K562 (cell line): ENCODE results near the gene MAP2K3. TPM values are rescaled to one million over a fixed set of nuclear protein-coding genes. Genes with fewer than 3 reads are reported as not detected.

Experiments used
- ATAC-seq: fragments of 200-7000 bp; cut with Tn5 transposase; 3 replicates; pipeline ENCODE4 v1.9.1; 2020; ENCODE audit warnings: moderate library complexity
- BruUV-seq: library from RNA; stranded (reverse); fragments of 400-500 nt; replicated peaks from 2 replicates; lab custom pipeline; 2021; lab: Mats Ljungman, UMichigan
- CTCF ChIA-PET: fragments of 300-600 bp; formaldehyde crosslinking; extraction: SDS; loops from one replicate; lab custom pipeline; 2021; ENCODE audit warnings: low intra/inter-chr PET ratio; lab: Yijun Ruan, JAX
- POLR2A ChIA-PET: fragments of 300-600, 350-650 bp; sonication (Branson Sonifier 250); formaldehyde crosslinking; extraction: SDS; loops from one replicate; lab custom pipeline; 2021; ENCODE audit warnings: antibody characterized with exemption, inconsistent platforms; lab: Yijun Ruan, JAX
- DNase-seq, 4 experiments: peaks; one replicate each; pipeline versions ENCODE4 v3.0.0 to v3.0.0-alpha.2; 2011 to 2018; ENCODE audit warnings: low spot score in 3 of 4, mixed read lengths in 3 of 4; ENCODE audit errors: extremely low read depth in 1 of 4
- FAIRE-seq: peaks from 2 replicates; lab custom pipeline; 2011; peaks lifted over from hg19 to GRCh38; lab: Jason Lieb, UNC
- H2AFZ ChIP-seq: 2 replicates; pipeline ENCODE4 v1.6.0; 2011; ENCODE audit warnings: low read depth, low read length, control low read depth, inconsistent platforms
- H3K27ac ChIP-seq: fragments of 200-600 bp; 3 replicates; pipeline ENCODE4 v1.8.0; 2011; ENCODE audit warnings: low read depth, mild to moderate bottlenecking, control low read depth, inconsistent platforms, low read length, moderate library complexity, mixed read lengths; ENCODE audit errors: extremely low read depth
- H3K27me3 ChIP-seq, 2 experiments: fragments of 300-600 bp in 1 of 2; 2 replicates in 1 of 2; 3 replicates in 1 of 2; pipeline versions ENCODE4 v1.6.0 to v1.8.0; 2011; ENCODE audit warnings: inconsistent platforms in 2 of 2, low read length in 2 of 2, mild to moderate bottlenecking in 1 of 2, mixed read lengths in 1 of 2, moderate library complexity in 1 of 2; ENCODE audit not compliant: control insufficient read depth in 2 of 2, insufficient read depth in 2 of 2
- H3K36me3 ChIP-seq: fragments of 300-600 bp; 3 replicates; pipeline ENCODE4 v1.8.0; 2011; ENCODE audit warnings: mild to moderate bottlenecking, low read length, inconsistent platforms; ENCODE audit not compliant: control insufficient read depth, insufficient read depth
- H3K4me1 ChIP-seq, 2 experiments: fragments of 200-600 bp in 1 of 2; replicated peaks in 1 of 2; 2 replicates in 1 of 2; 3 replicates in 1 of 2; pipeline versions ENCODE4 v1.5.1 to v1.8.0; 2011; ENCODE audit warnings: inconsistent platforms in 2 of 2, low read length in 2 of 2, mild to moderate bottlenecking in 1 of 2, mixed read lengths in 1 of 2, moderate library complexity in 1 of 2; ENCODE audit not compliant: control insufficient read depth in 2 of 2, insufficient read depth in 2 of 2
- H3K4me2 ChIP-seq: 2 replicates; pipeline ENCODE4 v1.6.1; 2011; ENCODE audit warnings: low read length, control low read depth, inconsistent platforms, mixed read lengths; ENCODE audit not compliant: insufficient read depth
- H3K4me3 ChIP-seq: fragments of 200-600 bp; sonication (generic), shearing (Covaris generic); 2 replicates; pipeline ENCODE4 v1.5.1; 2016; ENCODE audit warnings: control low read depth, inconsistent platforms
- H3K79me2 ChIP-seq: fragments of 200-600 bp; 3 replicates; pipeline ENCODE4 v1.8.0; 2011; ENCODE audit warnings: low read length, inconsistent platforms; ENCODE audit not compliant: control insufficient read depth, insufficient read depth
- H3K9ac ChIP-seq, 2 experiments: 2 replicates each; pipeline versions ENCODE4 v1.6.0 to v1.6.1; 2011; ENCODE audit warnings: low read depth in 2 of 2, low read length in 2 of 2, control low read depth in 1 of 2, inconsistent platforms in 1 of 2, mild to moderate bottlenecking in 1 of 2, mixed read lengths in 1 of 2; ENCODE audit not compliant: insufficient read depth in 1 of 2
- H3K9me1 ChIP-seq: one replicate; pipeline ENCODE4 v1.6.0; 2011; ENCODE audit warnings: inconsistent platforms, mild to moderate bottlenecking, low read length, moderate library complexity; ENCODE audit not compliant: control insufficient read depth, insufficient read depth
- H3K9me3 ChIP-seq: replicated peaks from 2 replicates; pipeline ENCODE4 v1.5.1; 2011; ENCODE audit warnings: low read depth, low read length, inconsistent platforms; ENCODE audit not compliant: control insufficient read depth, insufficient read depth
- H4K20me1 ChIP-seq: replicated peaks from 2 replicates; pipeline ENCODE4 v1.6.1; 2011; ENCODE audit warnings: low read length, inconsistent platforms, mixed read lengths; ENCODE audit not compliant: control insufficient read depth, insufficient read depth
- C11orf30 ChIP-seq: fragments of 450-650 bp; IDR thresholded peaks from 2 replicates; pipeline ENCODE4 v1.6.1; 2016; ENCODE audit warnings: low read depth, mild to moderate bottlenecking
- HNRNPH1 ChIP-seq: fragments of 200-400 bp; formaldehyde crosslinking; optimal IDR thresholded peaks from 2 replicates; pipeline ENCODE3; 2017; ENCODE audit warnings: low read depth, mild to moderate bottlenecking, low read length, moderate library complexity
- MTF1 ChIP-seq: fragments of 250-450 bp; sonication (Bioruptor Pico); IDR thresholded peaks from 2 replicates; pipeline ENCODE4 v1.9.0; 2021; ENCODE audit warnings: moderate library complexity, mild to moderate bottlenecking, inconsistent platforms, borderline replicate concordance
- NCOA1 ChIP-seq: fragments of 450-650 bp; IDR thresholded peaks from 2 replicates; pipeline ENCODE4 v1.6.1; 2016; ENCODE audit warnings: low read depth
- POLR2G ChIP-seq: fragments of 200-400 bp; formaldehyde crosslinking; IDR thresholded peaks from 2 replicates; pipeline ENCODE4 v1.6.1; 2017; ENCODE audit warnings: low read depth, mild to moderate bottlenecking, antibody characterized with exemption, low read length, moderate library complexity
- POLR2H ChIP-seq: IDR thresholded peaks from 2 replicates; pipeline ENCODE4 v1.6.1; 2016; ENCODE audit warnings: missing genetic modification characterization, low read depth, mild to moderate bottlenecking, control low read depth, missing compliant biosample characterization, moderate library complexity
- RFX5 ChIP-seq: IDR thresholded peaks from 2 replicates; pipeline ENCODE4 v1.6.1; 2011; ENCODE audit warnings: low read depth, mild to moderate bottlenecking, improper control_type of control experiment, low read length
- SMC3 ChIP-seq: conservative IDR thresholded peaks from 2 replicates; pipeline ENCODE4 v1.6.1; 2011; ENCODE audit warnings: low read depth, low read length, improper control_type of control experiment; ENCODE audit not compliant: insufficient read depth
- YBX1 ChIP-seq: fragments of 450-650 bp; IDR thresholded peaks from 2 replicates; pipeline ENCODE4 v1.7.1; 2016; ENCODE audit warnings: mild to moderate bottlenecking
- ZNF165 ChIP-seq: fragments of 250-450 bp; sonication (Bioruptor Pico); IDR thresholded peaks from 2 replicates; pipeline ENCODE4 v1.4.0; 2020; ENCODE audit warnings: borderline replicate concordance
- WGBS: fragments of 100-300 bp; shearing (Covaris generic); methylation state at CpG from one replicate; pipeline ENCODE4 v1.1.6; 2016; ENCODE audit warnings: low coverage, mixed read lengths; ENCODE audit not compliant: insufficient coverage; ENCODE audit errors: missing lambda C conversion rate; 5-methylcytosine and 5-hydroxymethylcytosine counted together
- in situ Hi-C: fragments of 300-500 bp; cut with MboI; formaldehyde crosslinking; loops from 4 replicates; pipeline ENCODE4 v1.15.0; 2018; ENCODE audit warnings: inconsistent platforms, mixed read lengths
- intact Hi-C: fragments of 100-400 bp; cut with micrococcal nuclease; formaldehyde crosslinking; loops from 2 replicates; pipeline ENCODE4 v1.14.2; 2022
- polyA plus RNA-seq, 8 experiments: library from polyadenylated mRNA; depleted of rRNA in 4 of 8; stranded (reverse) in 5 of 8; unstranded in 3 of 8; fragments of >200 nt; fragmentation: Nextera tagmentation in 2 of 8; fragmentation: Illumina TruSeq in 1 of 8; extraction: Ambion mirVana in 2 of 8; extraction: Trizol in 1 of 8; gene quantifications; 2 replicates each; pipeline versions ENCODE4 v1.2.1 to v1.2.3, GENCODE V29; 2011 to 2014; ENCODE audit warnings: inconsistent platforms in 1 of 8, missing spikeins in 1 of 8
- total RNA-seq, 7 experiments: library from RNA; depleted of rRNA in 6 of 7; stranded (reverse); fragments of >200 nt in 6 of 7; fragmentation: Illumina TruSeq in 2 of 7; extraction: Trizol in 2 of 7; gene quantifications; 2 replicates each; pipeline versions ENCODE4 v1.2.1 to v1.2.3, GENCODE V29; 2011 to 2021; ENCODE audit warnings: low replicate concordance in 1 of 7
- TF ChIP-seq, protein P1 (sequence below): fragments of 450-650 bp; IDR thresholded peaks from 2 replicates; pipeline ENCODE4 v1.6.1; 2018; ENCODE audit not compliant: partially characterized antibody

The MAP2K3 gene
- total and polyA plus RNA-seq, 9 of the 15 experiments (the other 6 are each of a cell fraction or from before 2014, with no cell fraction given), result 0.18 to 14.8 (median 3.5) TPM

- H2AFZ ChIP-seq, result no peak overlapping the region
- no peak overlapping the region for H3K4me2 ChIP-seq
- no peaks in the 10 kb centered on the region for H3K9me3 ChIP-seq
- peaks cover 4% of the 10 kb centered on the region for H3K9me1 ChIP-seq
- H3K79me2 ChIP-seq, result no peaks in the 10 kb centered on the region
- 100% methylated on average over 1 of the region's 11 CpGs for WGBS
- peaks cover 2 to 9% of the 10 kb centered on the region in 2 experiments; a peak in 3 of 5 replicates for H3K4me1 ChIP-seq
- intact Hi-C loops, result no loop called here
- no peak overlapping the region for H3K9ac ChIP-seq
- BruUV-seq, result no TSS peak
- no peaks in the 10 kb centered on the region for H3K27me3 ChIP-seq
- no peak for TF ChIP-seq MTF1 (CRISPR knock-in tag)
- peak; percentile 63 for TF ChIP-seq POLR2G
- TF ChIP-seq, all 486 proteins: peak for 1
- Histone ChIP-seq H3K4me3 (no peak overlapping the region), H3K27ac (no peak overlapping the region), H4K20me1 (no peaks in the 10 kb centered on the region), H3K36me3 (no peaks in the 10 kb centered on the region)
- POLR2A ChIA-PET, result no interaction called here
- CTCF ChIA-PET, result no interaction called here
- no peak for DNase-seq
- in situ Hi-C loops, result no loop called here
- no peak for FAIRE-seq
- ATAC-seq, result no peak
Observed at GRCh38 chr17:21241564-21241963, 42.9 kb upstream of the MAP2K3 start.

DNA sequence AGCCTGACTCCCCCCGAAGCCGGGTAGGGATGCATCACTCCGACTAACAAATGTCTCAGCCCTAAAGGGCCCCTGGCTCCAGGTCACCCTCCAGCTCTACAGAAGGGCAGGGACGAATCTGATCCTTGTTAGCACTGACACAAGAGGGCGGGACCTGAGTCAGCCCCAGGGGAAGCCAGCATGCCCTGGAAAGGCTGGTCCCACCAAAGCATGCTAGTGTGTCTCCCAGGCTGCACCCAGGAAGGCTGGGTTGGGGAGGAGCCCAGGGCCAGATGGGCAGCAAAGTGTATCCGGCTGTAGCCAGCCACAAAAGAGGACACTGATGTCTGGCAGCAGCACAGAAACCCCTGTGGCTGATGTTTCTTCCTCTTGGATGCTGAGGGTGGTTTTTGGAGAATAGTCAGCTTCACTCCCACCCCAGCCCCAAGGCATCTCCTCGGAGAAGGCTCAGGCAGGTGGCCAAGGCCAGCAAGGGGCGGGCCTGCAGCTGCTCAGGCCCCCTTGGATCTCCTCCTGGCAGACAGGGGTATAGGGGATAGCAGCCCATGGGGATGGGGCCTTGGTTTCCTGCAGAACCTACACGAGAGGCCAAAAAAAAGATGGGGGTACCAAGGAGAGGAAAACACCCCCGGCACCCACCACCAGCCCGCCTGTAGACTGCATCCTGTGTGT, 42.3 kb upstream of the MAP2K3 start:
- H3K27ac ChIP-seq, result no peak overlapping the region
- no peaks in the 10 kb centered on the region for H3K79me2 ChIP-seq
- FAIRE-seq (no peak), DNase-seq (no peak), ATAC-seq (no peak)
- in situ Hi-C loops, result no loop called here
- intact Hi-C loops, result no loop called here
- no peaks in the 10 kb centered on the region for H4K20me1 ChIP-seq
- 67% methylated on average over 4 of the region's 11 CpGs for WGBS
- ChIA-PET CTCF (no interaction called here), POLR2A (no interaction called here)
- H3K36me3 ChIP-seq, result no peaks in the 10 kb centered on the region
- no TSS peak for BruUV-seq
- peaks cover 4% of the 10 kb centered on the region for H3K9me1 ChIP-seq
- no peaks in the 10 kb centered on the region for H3K27me3 ChIP-seq
- peaks cover 2 to 10% of the 10 kb centered on the region in 2 experiments; a peak in 3 of 5 replicates for H3K4me1 ChIP-seq
- H3K9me3 ChIP-seq, result no peaks in the 10 kb centered on the region
- no peak overlapping the region for H3K4me2 ChIP-seq
- no peak overlapping the region for H3K4me3 ChIP-seq
- no peak overlapping the region for H2AFZ ChIP-seq
- no peak overlapping the region; a peak in 1 of 4 replicates for H3K9ac ChIP-seq
- TF ChIP-seq HNRNPH1 (no peak), POLR2H (tag) (no peak), C11orf30 (no peak), SMC3 (no peak), NCOA1 (no peak), ZNF165 (CRISPR knock-in tag) (no peak), YBX1 (no peak), RFX5 (no peak)
- TF ChIP-seq, protein P1, sequence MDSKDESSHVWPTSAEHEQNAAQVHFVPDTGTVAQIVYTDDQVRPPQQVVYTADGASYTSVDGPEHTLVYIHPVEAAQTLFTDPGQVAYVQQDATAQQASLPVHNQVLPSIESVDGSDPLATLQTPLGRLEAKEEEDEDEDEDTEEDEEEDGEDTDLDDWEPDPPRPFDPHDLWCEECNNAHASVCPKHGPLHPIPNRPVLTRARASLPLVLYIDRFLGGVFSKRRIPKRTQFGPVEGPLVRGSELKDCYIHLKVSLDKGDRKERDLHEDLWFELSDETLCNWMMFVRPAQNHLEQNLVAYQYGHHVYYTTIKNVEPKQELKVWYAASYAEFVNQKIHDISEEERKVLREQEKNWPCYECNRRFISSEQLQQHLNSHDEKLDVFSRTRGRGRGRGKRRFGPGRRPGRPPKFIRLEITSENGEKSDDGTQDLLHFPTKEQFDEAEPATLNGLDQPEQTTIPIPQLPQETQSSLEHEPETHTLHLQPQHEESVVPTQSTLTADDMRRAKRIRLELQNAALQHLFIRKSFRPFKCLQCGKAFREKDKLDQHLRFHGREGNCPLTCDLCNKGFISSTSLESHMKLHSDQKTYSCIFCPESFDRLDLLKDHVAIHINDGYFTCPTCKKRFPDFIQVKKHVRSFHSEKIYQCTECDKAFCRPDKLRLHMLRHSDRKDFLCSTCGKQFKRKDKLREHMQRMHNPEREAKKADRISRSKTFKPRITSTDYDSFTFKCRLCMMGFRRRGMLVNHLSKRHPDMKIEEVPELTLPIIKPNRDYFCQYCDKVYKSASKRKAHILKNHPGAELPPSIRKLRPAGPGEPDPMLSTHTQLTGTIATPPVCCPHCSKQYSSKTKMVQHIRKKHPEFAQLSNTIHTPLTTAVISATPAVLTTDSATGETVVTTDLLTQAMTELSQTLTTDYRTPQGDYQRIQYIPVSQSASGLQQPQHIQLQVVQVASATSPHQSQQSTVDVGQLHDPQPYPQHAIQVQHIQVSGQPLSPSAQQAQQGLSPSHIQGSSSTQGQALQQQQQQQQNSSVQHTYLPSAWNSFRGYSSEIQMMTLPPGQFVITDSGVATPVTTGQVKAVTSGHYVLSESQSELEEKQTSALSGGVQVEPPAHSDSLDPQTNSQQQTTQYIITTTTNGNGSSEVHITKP, result no peak
